HS-5 (cell line): Measurements from ENCODE around the gene MEGF6.
A peak's percentile ranks its signal among the peaks of the same experiment; 100 is the strongest.

Experiments used
- DNase-seq: peaks from one replicate; pipeline ENCODE4 v3.0.0-alpha.2; 2012; ENCODE audit warnings: low read depth

MEGF6 gene

GRCh38 chr1:3502641-3503524 lies 108.4 kb downstream of the MEGF6 start:
- no peak for DNase-seq

DNA sequence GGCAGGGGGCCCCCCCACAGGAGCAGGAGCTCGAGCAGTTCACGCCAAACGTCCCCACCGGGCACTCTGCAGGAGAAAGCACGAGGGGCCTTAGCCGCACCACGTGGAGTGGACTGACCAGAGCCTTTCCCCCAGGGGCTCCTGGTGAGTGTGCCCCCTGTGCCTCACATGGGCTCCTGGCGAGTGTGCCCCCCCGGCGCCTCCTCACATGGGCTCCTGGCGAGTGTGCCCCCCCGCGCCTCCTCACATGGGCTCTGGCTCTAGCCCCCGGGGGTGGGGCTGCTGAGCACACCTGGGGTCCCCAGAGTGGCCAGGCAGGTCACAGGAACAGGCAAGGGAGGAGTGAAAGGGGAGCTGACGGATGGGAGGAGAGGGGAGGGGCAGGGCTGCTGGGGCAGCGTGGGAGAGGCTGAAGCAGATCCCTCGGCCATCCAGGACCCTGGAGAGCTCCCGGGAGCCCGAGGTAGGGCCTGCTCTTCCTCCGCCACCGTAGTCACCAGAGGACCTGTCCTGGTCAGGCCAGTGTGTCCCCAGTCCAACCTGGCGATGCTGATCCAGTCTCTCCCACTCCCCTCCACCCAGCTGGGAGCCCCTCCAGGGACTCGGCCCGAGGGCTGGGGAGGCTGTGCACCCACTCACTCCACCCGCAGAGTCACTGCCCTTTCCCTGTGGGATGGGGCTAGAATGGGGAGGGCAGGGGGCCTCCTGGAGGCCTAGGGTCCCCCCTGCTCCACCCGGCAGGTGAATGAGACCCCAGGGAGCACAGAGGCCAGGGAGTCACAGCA lies 109.3 kb downstream of the MEGF6 start:
- DNase-seq: no peak

GRCh38 chr1:3501437-3501836 lies 109.9 kb downstream of the MEGF6 start:
- DNase-seq: no peak

DNA sequence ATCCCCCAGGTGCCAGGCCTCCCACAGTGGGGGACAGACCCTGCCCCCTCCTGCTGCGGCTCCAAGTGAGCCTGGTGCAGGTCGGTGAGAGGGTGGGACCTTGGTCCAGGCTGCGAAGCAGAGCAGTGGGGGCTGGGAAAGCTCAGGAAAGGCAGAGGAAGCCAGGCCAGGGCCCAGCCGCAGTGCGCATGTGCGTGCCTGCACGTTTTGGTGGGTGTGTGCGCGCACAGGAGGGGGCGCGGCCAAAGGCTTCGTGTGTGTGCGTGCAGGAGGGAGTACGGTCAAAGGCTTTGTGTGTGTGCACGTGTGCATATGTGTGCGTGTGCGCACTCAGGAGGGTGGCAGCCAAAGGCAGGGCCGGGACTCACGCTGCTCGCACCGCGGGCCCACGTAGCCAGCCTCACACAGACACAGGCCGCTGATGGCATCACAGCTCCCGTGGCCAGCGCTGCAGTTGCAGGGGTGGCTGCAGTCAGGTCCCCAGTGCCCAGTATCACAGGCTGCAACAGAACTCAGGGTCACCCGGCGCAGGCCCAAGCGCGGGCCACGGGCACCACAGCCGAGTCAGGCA lies 111.0 kb downstream of the MEGF6 start:
- DNase-seq: no peak

DNA sequence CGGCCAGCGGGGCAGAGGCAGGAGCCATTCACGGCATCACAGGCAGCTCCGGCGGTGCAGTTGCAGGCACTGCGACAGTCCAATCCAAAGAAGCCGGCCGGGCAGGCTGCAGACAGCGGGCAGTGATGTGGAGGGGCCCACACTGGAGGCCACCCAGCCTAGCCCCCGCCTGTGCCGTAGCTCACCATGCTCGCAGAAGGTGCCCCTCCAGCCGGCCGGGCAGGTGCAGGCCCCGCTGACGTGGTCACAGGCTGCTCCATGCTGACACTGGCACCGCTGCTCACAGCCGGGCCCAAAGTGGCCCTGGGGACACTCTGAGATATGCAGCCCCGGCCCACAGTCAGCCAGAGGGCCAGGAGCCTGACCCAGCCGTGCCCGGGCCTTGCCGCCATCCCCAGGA lies 111.7 kb downstream of the MEGF6 start:
- no peak for DNase-seq

DNA sequence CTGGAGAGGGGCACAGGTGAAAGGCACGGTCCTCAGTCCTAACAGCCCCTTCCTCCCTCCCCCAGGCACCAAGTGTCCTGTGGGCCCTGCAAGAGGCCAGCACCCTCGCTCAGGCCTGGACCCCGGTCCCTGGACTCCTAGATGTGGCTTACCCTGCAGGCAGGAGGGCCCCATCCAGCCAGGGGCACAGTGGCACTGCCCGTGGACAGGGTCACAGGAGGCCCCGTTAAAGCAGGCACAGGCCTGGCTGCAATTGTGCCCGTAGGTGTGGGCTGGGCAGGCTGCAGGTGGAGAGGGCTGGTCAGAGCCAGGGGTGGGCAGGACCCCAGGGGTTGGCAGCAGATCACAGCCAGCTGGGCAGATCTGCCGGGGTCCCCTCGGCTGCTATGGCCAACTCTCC lies 112.3 kb downstream of the MEGF6 start:
- DNase-seq: no peak

DNA sequence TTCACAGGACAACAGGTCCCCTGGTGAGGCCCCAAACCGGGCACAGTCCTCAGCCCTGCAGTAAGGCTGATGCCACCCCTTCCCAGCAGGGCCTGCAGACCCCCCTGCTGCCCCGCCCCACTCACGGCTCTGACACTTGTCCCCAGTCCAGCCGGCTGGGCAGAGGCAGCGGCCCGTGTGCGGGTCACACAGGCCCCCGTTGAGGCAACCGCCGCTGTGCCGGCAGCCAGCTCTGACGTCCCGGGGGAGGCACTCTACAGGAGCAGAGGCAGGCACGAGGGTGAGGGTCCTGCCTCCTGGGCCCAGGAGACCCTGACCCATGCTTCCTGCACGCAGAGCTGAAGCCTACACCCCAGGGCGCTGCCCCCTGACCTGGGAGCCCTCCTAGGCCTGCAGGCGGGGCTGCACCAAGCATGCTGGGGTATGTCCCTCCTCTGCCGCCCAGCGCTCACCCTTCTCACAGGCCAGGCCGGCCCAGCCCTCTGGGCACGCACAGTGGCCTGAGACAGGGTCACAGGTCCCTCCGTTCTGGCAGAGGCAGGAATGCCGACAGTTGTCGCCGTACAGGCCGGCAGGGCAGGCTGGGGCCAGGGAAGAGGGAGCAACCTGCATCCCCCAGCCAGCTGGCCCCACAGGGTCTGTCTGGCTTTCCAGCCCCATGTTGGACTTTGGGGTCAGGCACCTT lies 112.9 kb downstream of the MEGF6 start:
- DNase-seq: no peak

- no peak for DNase-seq
Measured at GRCh38 chr1:3497521-3497920, 113.8 kb downstream of the MEGF6 start.

DNA sequence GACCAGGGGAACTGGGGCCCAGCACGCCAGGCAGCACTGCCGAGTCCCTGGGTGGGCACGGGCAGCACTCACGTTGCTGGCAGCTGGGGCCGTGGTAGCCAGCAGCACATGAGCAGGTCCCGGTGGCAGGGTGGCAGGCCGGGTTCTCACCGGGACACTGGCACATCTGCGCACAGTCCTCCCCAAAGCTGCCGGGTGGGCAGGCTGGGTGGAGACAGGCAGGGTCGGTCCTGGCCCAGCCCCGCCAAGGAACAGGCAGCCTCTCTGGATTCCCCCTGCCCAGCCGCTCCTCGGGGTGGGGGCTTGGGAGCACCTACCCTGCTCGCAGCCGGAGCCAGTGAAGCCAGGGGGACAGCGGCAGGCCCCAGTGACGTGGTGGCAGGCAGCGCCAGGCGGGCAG lies 114.4 kb downstream of the MEGF6 start:
- no peak for DNase-seq

GRCh38 chr1:3495776-3496745 lies 115.2 kb downstream of the MEGF6 start:
- no peak for DNase-seq

DNA sequence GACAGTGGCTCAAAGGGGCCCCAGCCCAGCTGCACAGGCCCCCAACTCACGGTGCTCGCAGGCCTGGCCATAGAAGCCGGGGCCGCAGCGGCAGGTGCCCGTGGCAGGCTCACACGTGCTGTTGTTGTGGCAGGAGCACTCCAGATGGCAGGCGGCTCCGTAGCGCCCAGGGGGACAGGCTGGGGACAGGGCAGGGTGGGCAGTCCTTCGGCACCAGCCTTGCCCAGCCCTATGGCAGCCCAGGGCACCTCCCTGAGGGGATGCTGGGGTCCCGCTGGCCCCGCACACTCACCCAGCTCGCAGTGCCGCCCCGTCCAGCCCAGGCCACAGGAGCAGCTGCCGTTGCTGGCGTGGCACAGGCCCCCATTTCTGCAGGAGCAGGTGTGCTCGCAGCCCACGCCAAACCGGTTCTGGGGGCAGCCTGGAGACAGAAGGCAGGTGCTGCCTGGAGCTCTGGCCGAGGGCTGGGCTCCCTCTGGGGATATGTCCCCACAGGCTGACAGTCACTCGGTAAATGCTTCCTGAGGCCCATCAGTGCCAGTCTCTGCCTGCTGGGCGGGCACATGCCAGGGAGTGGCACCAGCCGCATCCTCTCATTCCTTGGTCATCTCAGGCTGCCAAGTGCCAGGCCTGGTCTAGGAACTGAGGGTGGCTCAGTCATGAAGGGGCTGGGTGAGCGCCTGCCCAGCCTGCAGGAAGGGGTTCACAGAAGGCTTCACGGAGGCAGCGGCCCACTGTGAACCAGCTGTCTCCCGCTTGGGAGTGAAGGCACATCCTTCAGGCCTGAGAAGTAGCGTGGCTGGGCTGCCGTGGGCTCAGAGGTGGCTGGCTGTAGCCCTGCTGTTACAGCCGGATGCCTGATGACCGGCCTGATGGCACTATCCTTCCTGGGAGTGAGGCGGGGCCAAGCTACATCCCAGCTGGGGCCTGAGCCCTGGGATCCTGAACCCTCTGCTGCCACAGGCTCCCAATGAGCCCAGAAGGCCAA lies 116.7 kb downstream of the MEGF6 start:
- DNase-seq: no peak

- no peak for DNase-seq
Measured at GRCh38 chr1:3492545-3493246, 118.6 kb downstream of the MEGF6 start.

DNA sequence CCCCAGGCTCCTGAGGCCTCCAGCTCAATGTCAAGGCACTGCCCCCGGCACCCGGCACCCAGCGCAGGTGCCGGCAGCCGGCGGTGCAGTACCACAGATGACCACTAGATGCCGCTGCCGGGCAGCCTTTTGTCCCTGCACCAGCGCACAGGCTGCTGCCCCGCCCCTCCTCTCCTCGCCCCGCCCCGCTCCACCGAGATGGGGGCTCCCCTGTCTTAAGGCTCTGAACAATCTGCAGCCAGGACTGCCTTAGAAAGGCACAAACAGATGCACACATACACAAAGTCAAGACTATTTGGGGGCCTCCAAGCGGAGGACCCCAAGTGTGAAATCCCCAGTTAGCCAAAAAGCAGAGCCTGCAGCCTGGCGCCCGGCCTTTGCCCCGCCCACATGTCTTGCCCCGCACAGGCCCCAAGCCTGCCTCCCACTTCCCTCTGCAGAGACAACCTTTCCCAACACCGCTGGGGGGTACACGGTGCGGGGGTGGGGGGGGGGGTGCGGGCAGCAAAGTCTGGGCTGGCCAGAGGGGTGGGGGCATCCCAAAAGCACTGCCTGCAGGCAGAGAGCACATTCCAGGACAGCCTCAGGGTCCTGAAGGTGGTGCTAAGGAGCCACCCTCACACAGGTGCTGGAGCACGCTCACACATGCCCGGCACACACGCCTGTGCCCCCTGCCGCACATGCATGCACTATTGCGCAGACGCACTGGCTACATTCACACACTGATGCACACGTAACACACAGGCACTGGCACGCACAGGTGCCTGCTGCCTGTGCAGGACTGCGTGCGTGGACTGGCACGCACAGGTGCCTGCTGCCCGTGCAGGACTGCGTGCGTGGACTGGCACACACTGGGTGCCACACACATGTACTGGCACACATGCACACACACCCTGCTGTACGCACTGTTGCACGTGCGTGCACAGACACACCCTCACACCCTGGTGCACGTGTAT lies 119.7 kb downstream of the MEGF6 start:
- DNase-seq: peak; percentile 19

GRCh38 chr1:3490046-3490745 lies 121.1 kb downstream of the MEGF6 start:
- no peak for DNase-seq

- no peak for DNase-seq
Measured at GRCh38 chr1:3488432-3488831, 122.9 kb downstream of the MEGF6 start.

DNA sequence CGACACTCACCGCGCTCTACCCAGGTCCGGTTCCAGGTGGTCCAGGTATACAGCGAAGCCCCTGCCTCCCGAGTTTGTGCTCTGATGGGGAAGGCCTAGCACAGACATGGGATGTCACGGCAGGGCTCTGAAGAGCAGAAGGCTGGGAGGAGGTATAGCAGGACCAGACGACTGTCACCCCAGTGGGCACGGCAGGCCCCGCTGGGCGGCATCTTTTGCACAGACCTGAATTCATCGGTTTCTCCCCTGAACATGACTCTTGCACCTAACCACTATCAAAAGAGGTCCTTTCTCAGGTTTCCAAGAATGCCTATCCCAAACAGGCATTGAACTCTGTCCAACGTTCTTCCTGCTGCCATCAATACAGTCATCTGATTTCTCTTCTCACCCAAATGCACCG lies 126.3 kb downstream of the MEGF6 start:
- no peak for DNase-seq

- DNase-seq: no peak
Measured at GRCh38 chr1:3483801-3484444, 127.4 kb downstream of the MEGF6 start.
